GM18517 (cell line): ENCODE data around the gene PLPPR3.

Source experiments
- ATAC-seq: cut with Tn5 transposase; IDR thresholded peaks from one replicate; pipeline ENCODE4 v1.9.1; 2021; ENCODE audit warnings: mild to moderate bottlenecking, moderate library complexity; ENCODE audit not compliant: unreplicated experiment

Gene PLPPR3, protein sequence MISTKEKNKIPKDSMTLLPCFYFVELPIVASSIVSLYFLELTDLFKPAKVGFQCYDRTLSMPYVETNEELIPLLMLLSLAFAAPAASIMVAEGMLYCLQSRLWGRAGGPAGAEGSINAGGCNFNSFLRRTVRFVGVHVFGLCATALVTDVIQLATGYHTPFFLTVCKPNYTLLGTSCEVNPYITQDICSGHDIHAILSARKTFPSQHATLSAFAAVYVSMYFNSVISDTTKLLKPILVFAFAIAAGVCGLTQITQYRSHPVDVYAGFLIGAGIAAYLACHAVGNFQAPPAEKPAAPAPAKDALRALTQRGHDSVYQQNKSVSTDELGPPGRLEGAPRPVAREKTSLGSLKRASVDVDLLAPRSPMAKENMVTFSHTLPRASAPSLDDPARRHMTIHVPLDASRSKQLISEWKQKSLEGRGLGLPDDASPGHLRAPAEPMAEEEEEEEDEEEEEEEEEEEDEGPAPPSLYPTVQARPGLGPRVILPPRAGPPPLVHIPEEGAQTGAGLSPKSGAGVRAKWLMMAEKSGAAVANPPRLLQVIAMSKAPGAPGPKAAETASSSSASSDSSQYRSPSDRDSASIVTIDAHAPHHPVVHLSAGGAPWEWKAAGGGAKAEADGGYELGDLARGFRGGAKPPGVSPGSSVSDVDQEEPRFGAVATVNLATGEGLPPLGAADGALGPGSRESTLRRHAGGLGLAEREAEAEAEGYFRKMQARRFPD

DNA sequence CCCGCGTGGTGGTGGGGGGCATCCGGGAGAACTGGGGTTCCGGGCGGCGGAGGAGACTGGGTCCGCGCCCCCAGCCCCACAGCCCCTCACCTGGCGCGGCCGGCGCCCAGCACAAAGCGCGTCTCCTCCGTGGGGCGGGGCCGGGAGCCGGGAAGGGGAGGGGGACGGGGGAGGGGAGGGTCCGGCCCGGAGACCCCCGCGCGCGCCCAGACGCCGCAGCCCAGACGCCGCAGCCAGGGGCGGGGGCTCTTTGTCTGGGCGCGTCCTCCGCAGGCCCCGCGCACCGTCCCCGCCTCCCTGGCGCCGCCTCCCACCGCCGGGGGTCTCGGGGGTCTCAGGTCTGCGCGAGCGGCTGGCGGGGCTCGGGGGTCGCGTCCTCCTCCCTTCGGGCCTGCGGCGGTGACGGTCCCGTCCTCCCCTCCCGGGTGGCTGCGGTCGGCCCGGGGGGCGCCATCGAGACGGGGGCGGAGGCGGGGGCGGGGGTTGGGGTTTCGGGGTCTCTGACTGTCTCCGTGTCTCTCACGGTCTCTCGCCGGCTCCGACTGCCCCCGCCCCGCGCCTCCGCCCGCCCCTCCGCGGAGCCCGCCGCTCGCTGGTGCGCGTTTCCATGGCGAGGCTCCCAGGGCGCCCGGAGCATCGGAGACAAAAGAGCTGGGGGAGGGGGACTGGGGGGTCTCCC, at the start of gene PLPPR3:
TSS of gene PLPPR3 (minus strand) at position 131 of the 679 bp plus-strand sequence. CDS start 396 bp downstream, outside the sequence.
- no peak for ATAC-seq

- no peak for ATAC-seq
Measured at GRCh38 chr19:870963-871401, 49.2 kb upstream of the PLPPR3 start.

- no peak for ATAC-seq
Measured at GRCh38 chr19:870314-870713, 48.6 kb upstream of the PLPPR3 start.

DNA sequence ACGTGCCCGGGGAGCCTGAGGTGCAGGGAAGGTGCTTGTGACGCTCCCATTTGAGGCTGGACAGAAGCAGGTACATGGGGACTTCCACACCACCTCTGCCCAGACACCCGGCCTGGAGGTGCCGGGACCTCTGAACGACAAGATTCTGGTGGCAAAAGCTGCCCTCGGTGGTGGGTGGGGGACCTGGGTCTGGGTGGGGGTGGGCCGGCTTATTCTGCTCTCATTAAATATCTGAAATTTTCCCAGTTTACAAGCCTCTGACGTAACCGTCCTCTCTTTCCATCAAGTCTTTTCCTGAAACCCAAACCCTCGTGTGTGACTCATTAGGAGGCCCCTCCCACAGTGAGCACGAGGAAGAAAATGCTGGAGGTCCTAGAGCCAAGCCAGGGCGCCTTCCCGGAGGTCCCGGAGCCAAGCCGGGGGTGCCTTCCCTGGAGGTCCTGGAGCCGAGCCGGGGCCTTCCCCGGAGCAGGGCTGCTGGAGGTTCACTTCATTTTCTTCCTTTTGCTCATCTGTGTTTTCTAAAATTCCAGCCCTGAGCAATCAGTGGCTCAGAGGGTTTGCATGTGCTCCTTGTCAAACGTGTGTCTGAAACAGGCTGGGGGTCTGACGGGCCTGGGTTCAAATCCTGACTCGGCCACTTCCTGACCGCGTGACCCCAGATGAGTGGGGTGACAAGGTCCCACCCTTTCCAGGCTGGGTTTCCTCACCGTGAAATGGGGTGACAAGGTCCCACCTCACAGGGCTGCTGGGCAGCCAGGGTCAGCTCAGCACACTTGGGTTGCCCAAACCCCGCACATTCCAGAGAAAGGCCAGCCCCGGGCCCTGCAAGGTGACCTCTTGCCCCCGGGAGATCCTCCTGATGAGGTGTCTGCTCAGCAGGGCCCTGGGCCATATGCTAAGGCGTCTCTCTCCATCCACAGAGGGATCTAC, 47.8 kb upstream of the PLPPR3 start:
- no peak for ATAC-seq

GRCh38 chr19:868458-869244, 46.9 kb upstream of the PLPPR3 start:
- no peak for ATAC-seq

DNA sequence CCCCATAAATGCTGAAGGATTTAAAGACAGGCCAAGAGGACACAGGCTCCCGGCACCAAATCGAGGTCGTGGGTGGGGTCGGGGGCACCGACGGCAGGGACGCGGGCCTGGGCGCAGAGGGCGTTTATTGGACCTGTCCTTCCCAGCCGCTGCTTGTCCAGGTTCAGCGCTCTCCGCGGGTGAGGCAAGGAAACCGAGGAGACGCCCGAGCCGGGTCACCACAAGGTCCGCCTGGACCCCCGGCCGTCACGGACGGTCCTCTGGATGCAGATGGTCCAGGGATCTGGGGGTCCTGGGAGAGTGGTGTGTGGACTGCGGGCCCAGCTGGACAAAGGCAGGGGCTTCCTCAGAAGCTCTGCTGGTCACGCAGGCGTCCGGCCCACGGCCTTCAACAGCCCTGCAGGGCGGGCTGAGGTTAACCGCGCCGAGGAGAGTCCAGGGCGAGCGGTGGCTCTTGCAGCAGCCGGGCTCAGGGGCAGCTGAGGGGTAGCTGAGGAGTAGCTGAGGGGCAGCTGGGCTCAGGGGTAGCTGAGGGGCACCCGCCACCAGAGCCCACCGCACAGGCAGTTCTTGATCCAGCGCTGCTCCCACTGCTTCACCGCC, 46.2 kb upstream of the PLPPR3 start:
- ATAC-seq, result no peak

GRCh38 chr19:867301-867793, 45.6 kb upstream of the PLPPR3 start:
- no peak for ATAC-seq

DNA sequence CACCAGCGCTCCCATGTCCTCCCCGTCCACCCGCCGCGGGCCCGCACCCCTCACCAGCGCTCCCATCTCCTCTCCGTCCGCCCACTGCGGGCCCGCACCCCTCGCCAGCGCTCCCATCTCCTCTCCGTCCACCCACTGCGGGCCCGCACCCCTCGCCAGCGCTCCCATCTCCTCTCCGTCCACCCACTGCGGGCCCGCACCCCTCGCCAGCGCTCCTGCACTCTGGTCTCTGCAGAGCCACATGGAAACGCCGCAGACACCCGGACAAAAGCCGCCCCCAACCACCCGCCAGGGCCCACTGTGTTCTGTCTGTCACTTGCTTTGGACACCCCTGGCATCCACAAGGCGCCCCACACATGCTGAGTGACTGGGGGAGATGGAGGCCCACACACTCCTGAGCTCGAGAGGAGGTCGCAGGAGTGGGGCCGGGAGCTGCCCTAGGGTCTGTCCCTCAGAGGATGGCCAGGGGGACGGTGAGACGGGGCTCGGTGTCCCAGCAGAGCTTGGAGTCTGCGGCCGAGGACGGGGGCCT, 45.1 kb upstream of the PLPPR3 start:
- ATAC-seq, result no peak

DNA sequence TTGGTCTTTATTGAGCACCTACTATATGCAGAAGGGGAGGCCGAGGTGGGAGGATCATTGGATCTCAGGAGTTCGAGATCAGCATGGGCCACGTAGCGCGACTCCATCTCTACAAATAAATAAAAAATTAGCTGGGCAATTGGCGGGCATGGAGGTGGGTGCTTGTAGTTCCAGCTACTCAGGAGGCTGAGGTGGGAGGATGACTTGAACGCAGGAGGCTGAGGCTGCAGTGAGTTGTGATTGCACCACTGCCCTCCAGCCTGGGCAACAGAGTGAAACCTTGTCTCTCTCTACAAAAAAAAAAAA, 41.5 kb upstream of the PLPPR3 start:
- ATAC-seq, result no peak

DNA sequence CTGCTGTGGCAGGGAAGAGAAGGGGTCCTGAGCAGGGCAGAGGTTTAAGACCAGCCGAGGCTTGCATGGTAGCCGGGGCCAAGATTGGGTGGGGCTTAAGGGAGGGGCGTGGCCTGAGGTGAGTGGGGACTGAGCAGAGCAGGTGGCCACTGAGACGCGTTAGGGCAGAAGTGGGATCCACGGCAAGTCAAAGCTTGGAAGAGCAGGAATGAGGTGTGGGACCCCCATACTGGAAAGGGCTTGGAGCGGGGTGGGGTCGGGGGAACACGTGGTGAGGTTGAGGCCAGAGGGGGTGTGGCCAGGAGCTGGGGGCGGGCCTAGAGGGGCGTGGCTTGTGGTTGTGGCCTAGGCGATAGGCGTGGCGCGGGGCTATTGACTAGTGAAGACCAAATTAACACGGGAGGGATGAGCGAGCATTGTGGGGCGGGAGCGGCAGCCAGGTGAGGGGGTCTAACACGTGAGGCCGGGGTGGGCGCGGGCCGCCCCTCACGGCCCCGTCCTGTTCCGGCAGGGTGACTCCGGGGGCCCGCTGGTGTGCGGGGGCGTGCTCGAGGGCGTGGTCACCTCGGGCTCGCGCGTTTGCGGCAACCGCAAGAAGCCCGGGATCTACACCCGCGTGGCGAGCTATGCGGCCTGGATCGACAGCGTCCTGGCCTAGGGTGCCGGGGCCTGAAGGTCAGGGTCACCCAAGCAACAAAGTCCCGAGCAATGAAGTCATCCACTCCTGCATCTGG, 41.0 kb upstream of the PLPPR3 start:
- no peak for ATAC-seq

GRCh38 chr19:861756-862580, 40.2 kb upstream of the PLPPR3 start:
- ATAC-seq, result no peak

GRCh38 chr19:861141-861755, 39.5 kb upstream of the PLPPR3 start:
- ATAC-seq, result no peak

DNA sequence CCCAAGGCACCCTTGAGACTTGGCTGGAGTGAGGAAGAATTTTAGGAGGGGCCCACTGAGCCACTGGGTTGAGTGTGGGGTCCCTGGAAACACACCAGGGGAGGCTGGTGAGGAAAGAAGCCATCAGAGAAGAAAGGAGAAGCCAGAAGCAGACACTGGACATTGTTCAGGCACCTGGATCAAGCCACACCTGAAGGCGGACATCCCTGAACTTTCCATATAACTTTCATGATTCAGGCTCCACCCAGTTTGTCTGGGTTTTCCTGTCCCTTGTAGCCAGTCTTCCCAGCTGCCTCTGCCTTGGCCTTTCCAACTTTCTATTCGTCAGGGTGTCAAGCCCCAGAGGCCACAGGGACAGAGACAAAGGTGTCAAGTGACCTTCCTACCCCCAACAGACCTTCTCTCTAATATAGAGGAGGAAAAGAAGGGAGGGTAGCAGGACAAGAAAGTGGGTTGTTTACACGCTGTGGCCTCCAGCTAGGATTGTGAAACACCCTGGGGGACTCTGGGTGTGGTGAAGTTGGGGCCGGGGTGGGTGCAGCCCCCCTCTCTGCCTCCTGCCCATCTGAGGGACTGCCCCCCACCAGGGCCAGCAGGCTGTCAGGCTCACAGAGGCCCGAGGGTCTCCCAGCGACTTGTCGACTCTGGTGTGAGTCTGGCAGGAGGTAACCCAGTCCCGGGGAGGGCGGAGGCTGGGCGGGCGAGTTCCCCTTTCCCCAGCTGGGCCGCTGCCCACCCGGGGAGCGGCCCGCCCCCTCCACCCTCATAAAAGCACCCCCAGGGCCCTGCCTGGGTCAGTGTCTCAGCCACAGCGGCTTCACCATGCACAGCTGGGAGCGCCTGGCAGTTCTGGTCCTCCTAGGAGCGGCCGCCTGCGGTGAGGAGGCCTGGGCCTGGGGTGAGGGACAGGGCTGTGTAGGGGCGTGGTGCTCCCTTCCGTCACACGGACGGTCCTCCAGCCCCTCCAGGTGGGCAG, 37.4 kb upstream of the PLPPR3 start, which contains the start of gene CFD:
TSS of gene CFD (plus strand) at position 797 of the 976 bp plus-strand sequence. CDS start at position 823, 26 bp downstream.
- ATAC-seq, result no peak

- ATAC-seq, result no peak
Measured at GRCh38 chr19:858284-858683, 36.5 kb upstream of the PLPPR3 start.

GRCh38 chr19:855566-856120, 33.9 kb upstream of the PLPPR3 start:
- no peak for ATAC-seq
